Renal cortical epithelial cell (primary cell): ENCODE measurements around the gene SLAMF7. TPM values are rescaled to one million over a fixed set of nuclear protein-coding genes. Genes with fewer than 3 reads are reported as not detected.

ENCODE experiments used
- DNase-seq: peaks from one replicate; pipeline ENCODE4 v3.0.0-alpha.2; 2011; ENCODE audit warnings: low read depth
- total RNA-seq: library from RNA; depleted of rRNA; stranded (reverse); fragments of >200 nt; gene quantifications from 2 replicates; pipeline ENCODE4 v1.2.3, GENCODE V29; 2014

SLAMF7 gene
- total RNA-seq, 1 donor from 2014 or later: not detected

DNA sequence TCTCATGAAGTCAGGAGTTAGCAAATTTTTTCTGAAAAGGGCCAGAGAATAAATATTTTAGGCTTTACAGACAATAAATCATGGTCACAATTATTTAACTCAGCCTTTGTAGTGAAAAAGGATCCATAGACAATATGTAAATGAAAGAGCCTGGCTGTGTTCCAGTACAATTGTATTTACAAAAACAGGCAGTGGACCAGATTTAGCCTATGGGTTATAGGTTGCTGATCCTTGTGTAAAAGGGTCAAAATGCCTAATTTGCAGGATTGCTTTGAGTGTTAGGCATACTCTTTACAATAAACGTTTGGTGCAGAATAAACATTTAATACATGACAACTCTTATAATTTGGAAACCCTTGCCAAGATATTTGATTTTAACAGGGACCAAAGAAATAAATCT, 6.5 kb downstream of the SLAMF7 start:
- DNase-seq: no peak

DNA sequence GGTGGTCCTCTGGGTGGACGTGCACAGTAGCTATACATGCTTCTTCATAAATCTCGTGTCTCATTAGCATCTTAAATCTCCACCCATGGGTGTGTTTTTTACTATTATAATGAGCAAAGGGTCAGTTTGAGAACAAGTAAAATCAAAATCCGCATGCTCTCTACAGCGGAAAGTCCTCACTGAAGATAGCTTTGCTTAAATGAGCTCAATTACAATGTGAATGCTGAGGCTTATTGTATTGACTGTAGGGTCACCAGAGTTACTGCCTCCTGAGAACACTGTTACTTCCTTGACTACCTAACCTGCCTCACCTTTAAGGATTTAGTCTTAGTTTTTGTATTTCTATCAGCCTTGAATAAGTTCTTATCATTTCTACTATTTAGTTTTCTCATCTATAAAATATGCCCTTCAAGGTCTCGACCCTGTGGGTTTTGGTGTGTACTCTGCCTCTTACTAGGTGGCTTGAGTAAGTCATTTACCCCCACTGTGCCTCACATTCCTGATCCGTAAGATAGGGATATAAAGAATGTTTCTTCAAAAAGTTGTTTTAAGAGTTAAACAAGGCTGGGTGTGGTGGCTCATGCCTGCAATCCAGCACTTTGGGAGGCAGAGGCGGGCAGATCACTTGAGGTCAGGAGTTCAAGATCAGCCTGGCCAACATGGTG, 7.9 kb downstream of the SLAMF7 start:
- no peak for DNase-seq

DNA sequence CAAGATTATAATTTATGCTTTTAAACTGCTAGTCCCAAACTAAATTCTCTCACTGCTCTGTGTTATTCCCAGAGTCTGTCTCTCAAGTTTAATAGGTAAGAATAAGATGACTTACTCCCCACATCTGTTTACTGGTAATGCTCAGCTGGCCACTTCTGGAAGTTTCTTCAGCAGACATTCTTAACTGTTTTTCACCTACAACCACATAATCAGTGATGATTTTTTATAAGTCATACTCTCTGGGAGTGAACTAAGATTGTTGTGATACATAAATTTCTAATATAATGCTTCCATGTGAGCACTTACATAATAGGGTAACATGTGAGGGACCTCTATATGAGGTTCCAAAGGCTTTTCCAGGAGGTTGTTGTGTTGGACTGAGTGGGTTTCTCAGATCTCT, 8.7 kb downstream of the SLAMF7 start:
- DNase-seq: no peak

DNA sequence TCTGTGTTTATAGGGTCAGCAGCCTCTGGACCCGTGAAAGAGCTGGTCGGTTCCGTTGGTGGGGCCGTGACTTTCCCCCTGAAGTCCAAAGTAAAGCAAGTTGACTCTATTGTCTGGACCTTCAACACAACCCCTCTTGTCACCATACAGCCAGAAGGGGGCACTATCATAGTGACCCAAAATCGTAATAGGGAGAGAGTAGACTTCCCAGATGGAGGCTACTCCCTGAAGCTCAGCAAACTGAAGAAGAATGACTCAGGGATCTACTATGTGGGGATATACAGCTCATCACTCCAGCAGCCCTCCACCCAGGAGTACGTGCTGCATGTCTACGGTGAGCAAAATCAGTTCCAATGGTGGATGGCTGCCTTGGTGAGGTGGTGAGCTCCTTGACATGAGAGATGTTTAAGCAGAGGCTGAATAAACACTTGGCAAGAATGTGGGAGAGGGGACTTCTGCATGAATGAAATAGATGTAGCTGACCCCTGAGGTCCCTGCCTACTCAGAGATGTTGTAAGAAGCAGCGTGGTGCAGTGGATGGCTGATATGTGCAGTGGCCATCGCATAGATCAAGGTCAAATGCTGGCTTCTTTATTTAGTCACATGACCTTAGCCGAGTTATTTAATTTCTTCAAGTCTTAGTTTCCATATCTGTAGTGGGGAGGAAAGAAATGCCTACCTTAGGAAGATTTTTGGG, 9.3 kb downstream of the SLAMF7 start:
- DNase-seq: no peak

DNA sequence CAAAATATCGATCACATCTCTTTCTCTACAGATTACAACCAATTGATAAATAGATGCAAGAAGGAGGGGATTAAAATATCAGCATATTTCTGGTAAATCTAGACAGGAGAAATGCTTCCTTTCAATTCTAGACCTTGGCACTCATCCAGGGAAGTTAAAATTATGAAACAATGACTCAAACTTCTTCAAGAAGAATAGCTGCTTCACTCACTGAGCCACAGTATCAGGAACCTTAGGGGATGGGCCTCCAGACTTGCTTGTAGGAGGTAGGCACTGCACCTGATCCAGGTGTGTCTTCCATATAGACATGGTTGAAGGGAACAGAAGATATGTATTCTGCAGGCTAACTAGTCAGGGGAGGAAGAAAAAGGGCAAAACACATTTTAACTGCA, 9.8 kb downstream of the SLAMF7 start:
- DNase-seq: no peak

DNA sequence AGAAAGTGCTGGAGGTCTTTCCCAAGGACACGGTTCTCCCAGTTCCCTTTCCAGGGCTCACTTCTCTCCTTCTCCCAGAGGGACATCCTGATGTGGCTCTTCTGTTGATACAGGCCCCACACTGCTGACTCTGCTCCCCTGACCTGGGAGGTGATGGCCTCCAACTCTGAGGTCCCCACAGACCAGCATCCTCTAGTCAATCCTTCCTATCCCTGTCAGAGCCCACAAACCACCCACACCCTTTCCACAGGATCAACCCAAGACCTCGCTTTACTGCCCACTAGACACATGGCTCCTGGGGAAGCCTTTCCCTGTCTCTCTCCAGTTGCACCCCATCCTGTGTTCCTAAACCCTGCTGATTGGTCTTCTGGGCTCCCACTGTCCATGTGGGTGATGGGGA, 11.6 kb downstream of the SLAMF7 start:
- DNase-seq: no peak

DNA sequence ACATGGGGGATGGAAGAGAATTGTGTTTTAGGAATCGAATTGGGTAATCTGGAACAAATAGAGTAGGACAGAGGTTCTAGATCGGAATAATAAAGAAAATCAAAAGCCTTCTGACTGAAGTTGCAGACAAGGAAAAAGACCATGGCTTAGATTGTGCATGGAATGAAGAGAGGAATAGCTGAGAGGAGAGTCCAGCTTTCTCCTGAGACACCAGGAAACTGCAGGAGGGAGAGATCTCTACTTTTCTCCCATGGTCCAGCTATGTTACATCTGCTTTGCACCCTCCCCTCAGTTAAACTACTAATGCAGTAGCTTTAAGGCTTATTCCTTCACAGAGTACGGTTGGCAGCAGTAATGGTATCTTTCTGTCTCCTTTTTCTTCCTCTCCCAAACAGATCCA, 13.4 kb downstream of the SLAMF7 start:
- DNase-seq: no peak

DNA sequence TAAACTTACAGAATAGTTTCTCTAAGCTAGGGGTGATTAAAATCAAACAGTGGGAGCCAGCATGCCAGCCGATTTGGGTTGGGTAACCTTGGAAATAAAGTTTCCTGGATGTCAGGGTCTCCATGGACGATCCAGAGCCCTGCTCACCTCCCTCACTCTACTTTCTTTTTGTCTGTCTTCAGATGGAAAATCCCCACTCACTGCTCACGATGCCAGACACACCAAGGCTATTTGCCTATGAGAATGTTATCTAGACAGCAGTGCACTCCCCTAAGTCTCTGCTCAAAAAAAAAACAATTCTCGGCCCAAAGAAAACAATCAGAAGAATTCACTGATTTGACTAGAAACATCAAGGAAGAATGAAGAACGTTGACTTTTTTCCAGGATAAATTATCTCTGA, 13.9 kb downstream of the SLAMF7 start:
- no peak for DNase-seq

DNA sequence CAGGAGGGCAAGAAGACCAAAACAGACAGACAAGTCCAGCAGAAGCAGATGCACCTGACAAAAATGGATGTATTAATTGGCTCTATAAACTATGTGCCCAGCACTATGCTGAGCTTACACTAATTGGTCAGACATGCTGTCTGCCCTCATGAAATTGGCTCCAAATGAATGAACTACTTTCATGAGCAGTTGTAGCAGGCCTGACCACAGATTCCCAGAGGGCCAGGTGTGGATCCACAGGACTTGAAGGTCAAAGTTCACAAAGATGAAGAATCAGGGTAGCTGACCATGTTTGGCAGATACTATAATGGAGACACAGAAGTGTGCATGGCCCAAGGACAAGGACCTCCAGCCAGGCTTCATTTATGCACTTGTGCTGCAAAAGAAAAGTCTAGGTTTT, 14.5 kb downstream of the SLAMF7 start:
- DNase-seq: no peak

DNA sequence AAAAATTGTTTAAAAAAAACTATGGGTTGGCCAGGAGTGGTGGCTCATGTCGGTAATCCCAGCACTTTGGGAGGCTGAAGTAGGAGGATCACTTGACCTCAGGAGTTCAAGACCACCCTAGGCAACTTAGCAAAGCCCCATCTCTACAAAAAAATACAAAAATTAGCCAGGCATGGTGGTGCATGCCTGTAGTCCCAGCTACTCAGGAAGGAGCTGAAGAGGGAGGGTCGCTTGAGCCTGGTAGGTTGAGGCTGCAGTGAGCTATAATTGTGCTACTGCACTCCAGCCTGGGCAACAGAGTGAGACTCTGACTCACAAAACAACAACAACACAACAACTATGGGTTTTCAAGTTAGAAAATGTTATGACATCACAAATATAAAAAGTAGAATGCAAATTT, 16.4 kb downstream of the SLAMF7 start:
- DNase-seq: no peak

DNA sequence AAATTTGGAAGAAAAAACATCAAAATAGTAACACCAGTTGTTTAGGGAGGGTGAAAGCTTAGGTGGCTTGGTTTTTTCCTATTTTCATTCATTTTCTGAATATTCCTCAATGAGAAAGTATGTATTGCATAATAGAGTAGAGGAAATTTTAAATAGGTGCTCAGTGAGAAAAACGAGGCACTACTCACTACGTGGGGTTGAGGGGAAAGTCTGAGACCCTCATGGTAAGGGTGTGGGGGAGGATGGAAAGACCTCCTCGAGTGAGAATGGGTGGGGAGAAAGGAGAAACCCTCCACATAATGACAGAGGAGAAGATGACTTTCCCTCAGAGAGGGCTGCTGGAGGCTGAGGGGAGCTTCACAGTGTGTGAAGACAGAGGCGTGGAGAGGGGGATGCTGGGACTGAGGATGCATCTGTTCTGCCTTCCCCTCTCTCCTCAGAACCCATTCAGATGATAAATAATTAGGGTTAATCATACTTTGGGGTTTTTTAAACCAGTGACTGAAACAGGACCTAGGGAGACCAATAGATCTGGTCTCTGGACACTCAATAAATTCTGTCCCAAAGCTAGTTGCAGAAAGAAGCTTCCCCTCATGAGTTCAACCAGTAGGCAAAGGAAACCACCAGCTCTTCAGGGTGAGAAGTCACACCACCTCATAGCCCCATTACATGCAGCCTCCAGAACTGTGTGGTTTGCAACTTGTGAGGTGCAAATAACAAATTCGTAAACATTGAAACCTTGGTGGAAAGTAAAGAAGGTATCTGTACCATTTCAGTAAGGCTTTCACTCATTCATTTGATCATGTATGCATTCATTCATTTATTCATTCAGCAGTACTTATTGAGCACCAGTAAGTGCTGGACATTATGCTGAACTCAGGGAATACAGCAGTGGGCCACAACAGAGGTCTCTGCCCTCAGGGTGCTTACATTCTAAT, 17.1 kb downstream of the SLAMF7 start:
- no peak for DNase-seq

DNA sequence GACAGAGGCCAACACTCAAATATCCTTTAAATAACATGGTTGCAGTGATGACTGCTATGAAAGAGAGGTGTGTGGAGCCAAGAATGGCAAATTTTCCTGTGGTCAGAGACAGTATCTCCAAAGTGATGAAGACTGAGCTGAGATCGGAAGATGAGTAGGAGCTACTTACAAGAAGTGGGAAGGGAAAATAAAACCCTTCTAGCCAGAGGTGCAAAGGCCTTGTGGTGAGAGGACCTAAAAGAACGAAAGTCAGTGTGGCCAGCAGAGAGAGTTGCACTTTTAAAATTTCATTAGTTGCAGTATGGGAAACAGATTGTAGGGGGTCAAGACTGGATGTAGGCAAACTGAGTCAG, 17.8 kb downstream of the SLAMF7 start:
- DNase-seq: no peak

DNA sequence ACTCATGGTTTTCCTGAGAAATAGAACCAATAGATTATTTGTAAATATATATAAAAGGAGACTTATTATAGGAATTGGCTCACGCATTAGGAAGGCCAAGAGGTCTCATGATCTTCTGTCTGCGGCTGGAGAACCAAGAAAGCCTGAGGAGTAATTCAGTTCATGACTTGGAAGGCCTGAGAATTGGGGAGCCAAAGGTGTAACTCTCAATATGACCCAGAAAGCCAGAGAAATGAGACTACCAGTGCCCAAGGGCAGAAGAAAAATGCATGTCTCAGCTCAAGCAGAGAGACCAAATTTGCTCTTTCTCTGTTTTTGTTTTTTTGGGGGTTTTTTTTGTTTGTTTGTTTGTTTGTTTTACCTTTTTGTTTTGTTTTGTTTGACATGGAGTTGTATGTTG, 19.5 kb downstream of the SLAMF7 start:
- no peak for DNase-seq

DNA sequence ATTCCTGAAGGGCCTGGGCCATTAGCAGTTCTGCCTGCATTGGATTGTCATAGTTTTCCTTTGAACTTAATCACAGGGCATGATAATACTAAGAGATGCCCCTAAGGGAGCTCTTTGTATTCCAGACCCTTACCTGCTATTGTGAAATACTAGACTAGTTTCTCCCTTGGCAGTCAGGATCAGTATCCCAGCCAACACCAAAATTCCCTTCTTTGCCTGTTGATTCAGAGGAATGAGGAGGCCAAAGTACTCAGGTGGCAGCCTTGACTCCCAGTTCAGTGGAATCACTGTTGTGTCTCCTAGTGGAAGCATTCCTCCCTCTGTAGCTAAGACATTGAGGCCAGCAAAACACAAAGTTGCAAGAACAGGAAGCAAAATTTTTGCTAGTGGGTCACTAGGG, 20.7 kb downstream of the SLAMF7 start:
- DNase-seq: no peak

DNA sequence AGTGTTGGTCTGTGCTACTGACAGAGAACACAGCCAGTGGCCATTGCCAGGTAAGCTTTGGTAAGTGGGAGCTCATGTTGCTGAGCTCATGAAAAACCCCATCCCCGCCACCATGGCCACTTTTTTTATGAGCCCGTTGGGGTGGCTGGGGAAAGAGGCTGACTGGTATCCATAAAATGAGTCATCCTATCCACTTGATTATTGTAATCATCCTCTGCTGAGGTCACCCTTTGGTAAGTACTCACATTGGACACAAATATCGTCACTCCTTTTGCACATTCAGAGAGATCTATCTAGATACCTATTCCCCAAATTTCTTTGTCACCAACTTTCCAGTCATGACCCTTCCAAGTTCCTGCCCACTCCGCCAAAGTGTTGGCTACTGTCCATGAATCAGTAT, 22.0 kb downstream of the SLAMF7 start:
- DNase-seq: no peak

DNA sequence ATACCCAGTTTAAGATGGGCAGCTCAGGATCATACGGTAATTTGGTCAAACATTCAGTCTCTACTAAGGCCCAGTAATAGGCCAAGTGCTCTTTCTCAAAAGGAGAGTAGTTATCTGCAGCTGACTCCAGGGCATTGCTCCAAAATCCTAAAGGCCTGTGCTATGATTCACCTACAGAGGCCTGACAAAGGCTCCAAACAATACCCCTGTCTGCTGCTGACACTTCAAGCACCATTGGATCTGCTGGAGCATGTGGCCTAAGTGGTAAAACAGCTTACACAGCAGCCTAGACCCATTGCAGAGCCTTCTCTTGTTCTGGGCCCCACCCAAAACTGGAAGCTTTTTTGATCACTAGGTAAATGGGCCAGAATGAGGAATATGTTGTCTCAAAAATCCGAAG, 22.8 kb downstream of the SLAMF7 start:
- no peak for DNase-seq

DNA sequence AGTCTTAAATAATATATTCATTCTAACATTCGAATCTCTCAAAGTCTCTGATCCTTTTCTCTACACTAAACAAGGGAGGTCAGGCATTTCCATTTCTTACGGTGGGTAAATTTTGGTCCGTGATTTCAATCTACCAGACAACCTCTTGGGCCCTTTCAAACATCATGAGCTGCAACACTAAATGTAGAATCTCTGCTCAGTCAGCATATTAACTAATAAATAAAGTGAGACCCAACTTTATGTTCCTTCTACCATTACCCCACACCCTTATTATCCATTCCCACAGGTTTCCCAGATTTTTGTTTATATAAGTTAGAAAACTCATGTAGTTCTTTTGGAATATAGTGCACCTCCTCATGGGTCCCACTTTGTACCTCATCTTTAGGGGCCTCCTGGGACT, 24.9 kb downstream of the SLAMF7 start:
- DNase-seq: no peak

DNA sequence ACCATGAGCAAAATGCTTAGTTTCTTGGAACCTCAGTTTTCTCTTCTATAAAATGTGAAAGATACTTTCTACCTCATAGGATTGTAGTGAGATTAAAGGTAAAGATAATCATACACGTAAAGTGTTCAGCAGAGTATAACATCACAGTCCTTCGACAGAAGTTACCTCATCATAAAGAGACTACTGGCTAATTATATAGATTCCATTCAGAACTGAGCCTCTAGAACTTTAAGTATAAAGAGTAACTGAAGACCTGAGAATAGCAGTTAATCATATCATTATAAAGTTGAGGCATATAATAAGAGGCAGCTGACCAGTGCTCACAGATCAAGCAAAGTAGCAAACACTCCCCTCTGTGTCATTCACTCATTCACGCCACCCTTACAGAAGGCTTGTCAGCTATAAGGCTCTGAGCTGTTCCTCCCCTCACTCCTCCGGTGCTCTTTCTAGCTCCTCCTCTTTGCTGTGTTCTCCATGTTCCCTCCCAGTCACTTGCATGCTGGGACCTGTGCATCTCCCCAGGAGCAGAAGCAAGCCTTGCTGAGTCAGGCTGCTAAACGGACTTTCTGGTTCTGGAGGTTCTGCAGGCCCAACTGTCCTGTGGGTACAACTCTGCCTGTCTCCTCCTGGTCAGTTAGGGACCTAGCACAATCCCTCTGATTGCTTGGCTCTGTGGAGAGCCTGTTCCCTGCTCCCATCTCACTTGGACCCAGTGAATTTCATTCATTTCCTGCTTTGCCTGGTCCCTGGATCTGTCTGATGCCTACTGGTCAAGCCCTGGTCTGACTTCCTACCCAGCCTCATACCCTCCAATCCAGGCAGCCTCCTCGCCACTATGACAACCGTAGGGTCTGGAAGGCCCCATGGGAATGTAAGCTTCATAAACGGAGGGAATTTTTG, 28.6 kb downstream of the SLAMF7 start:
- DNase-seq: no peak

DNA sequence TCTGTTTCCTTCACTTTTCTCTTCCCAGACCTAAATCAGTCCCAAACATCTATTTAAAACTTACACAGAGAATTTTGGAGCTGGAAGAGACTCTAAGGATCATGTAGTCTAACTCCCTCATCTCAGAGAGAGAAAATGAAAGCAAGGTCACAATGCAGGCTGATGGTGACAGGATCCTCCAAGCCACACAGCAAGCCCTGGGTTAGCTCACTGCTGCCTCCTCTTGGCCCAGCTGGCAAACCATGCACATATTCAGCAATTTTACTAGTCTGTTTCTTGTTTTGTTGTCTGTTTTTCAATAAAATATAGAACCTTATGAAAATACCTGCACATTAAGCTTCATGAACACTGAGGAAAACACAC, 29.2 kb downstream of the SLAMF7 start:
- DNase-seq: no peak

DNA sequence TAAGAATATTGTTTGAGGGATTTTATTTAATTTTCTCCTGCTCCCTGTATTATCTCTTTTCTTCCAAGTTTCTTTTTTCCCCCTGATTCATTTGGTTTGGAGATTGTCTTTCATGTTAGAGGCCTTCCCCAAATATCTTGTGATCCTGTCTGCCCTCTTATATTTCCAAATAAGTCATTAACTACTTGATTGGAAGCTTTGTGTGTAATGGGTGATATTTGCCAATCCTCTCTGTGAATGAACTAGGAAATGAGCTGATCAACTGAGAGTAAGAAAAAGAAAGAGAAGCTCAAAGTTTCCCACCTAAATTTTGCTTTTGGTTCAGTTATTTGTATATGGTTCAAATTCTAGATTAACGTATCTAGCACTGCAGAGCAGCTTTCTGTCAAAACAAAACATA, 33.3 kb downstream of the SLAMF7 start:
- no peak for DNase-seq

DNA sequence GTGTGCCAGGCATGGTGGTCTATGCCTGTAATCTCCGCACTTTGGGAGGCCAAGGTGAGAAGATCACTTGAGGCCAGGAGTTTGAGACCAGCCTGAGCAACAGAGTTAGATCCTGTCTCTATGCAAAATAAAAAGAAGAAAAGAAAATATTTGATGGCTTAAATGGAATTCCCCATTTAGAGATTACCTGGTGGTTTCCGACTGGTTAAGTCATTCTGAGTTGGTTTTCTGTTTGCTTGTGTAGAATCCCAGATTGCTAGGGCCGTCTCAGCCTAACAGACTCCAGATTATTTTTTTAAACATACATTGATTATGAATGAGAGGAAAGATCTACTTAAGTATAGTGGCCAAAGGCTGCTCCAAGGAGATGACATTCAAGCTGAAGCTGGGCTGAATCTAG, 34.0 kb downstream of the SLAMF7 start:
- no peak for DNase-seq
